Hepatocyte (in vitro differentiated cells): ENCODE results near the gene GUCY2D. TPM values are rescaled to one million over a fixed set of nuclear protein-coding genes. Genes with fewer than 3 reads are reported as not detected.
A peak's percentile ranks its signal among the peaks of the same experiment; 100 is the strongest.

ENCODE experiments used
- DNase-seq: peaks from one replicate; pipeline ENCODE4 v3.0.0-alpha.2; 2016; ENCODE audit warnings: low spot score
- H2AFZ ChIP-seq: fragments of 200-600 bp; sonication (generic); 2 replicates; pipeline ENCODE4 v1.6.0; 2016; ENCODE audit warnings: antibody characterized with exemption, mild to moderate bottlenecking
- H3K27ac ChIP-seq: fragments of 200-600 bp; sonication (generic); 2 replicates; pipeline ENCODE4 v1.5.1; 2016; ENCODE audit warnings: mild to moderate bottlenecking
- H3K27me3 ChIP-seq: fragments of 200-600 bp; sonication (generic); 2 replicates; pipeline ENCODE4 v1.6.1; 2016
- H3K36me3 ChIP-seq: fragments of 200-600 bp; sonication (generic); replicated peaks from 2 replicates; pipeline ENCODE4 v1.5.1; 2016; ENCODE audit warnings: low read depth; ENCODE audit not compliant: insufficient read depth
- H3K4me1 ChIP-seq: fragments of 200-600 bp; sonication (generic); 2 replicates; pipeline ENCODE4 v1.5.1; 2016; ENCODE audit warnings: mild to moderate bottlenecking, moderate library complexity; ENCODE audit not compliant: insufficient read depth
- H3K4me2 ChIP-seq: fragments of 200-600 bp; sonication (generic); 2 replicates; pipeline ENCODE4 v1.6.0; 2016
- H3K4me3 ChIP-seq: fragments of 200-600 bp; sonication (generic); 2 replicates; pipeline ENCODE4 v1.5.1; 2016; ENCODE audit warnings: mild to moderate bottlenecking
- H3K79me2 ChIP-seq: fragments of 200-600 bp; sonication (generic); 2 replicates; pipeline ENCODE4 v1.6.0; 2017; ENCODE audit warnings: mild to moderate bottlenecking
- H3K9me2 ChIP-seq: fragments of 200-600 bp; sonication (generic); replicated peaks from 2 replicates; pipeline ENCODE4 v1.6.0; 2017; ENCODE audit warnings: mild to moderate bottlenecking; ENCODE audit not compliant: insufficient read depth
- H3K9me3 ChIP-seq: fragments of 200-600 bp; sonication (generic); 2 replicates; pipeline ENCODE4 v1.5.1; 2016; ENCODE audit warnings: low read depth, mild to moderate bottlenecking
- H4K20me1 ChIP-seq: fragments of 200-600 bp; sonication (generic); 2 replicates; pipeline ENCODE4 v1.6.0; 2016; ENCODE audit warnings: mild to moderate bottlenecking; ENCODE audit not compliant: insufficient read depth, poor library complexity, severe bottlenecking
- EZH2 ChIP-seq: fragments of 200-600 bp; sonication (generic); IDR thresholded peaks from 2 replicates; pipeline ENCODE4 v1.6.1; 2016; ENCODE audit warnings: antibody characterized with exemption, mild to moderate bottlenecking, borderline replicate concordance
- EZH2phosphoT487 ChIP-seq: fragments of 200-600 bp; sonication (generic); IDR thresholded peaks from one replicate; pipeline ENCODE4 v1.6.1; 2018; ENCODE audit warnings: antibody characterized with exemption, mild to moderate bottlenecking, low read depth, moderate library complexity; ENCODE audit not compliant: unreplicated experiment, severe bottlenecking
- WGBS: methylation state at CpG from one replicate; pipeline ENCODE4 v1.1.6; 2016; ENCODE audit warnings: low lambda C conversion rate; ENCODE audit errors: missing lambda C conversion rate; 5-methylcytosine and 5-hydroxymethylcytosine counted together
- polyA plus RNA-seq: library from polyadenylated mRNA; unstranded; fragments of >200 nt; fragmentation: Nextera tagmentation; extraction: Ambion mirVana; gene quantifications from 2 replicates; pipeline ENCODE4 v1.2.1, GENCODE V29; 2016
- total RNA-seq: library from RNA; depleted of rRNA; stranded (reverse); fragments of >200 nt; gene quantifications from 2 replicates; pipeline ENCODE4 v1.2.3, GENCODE V29; 2014
- TF ChIP-seq, protein P1 (sequence below): fragments of 200-600 bp; sonication (generic); IDR thresholded peaks from 2 replicates; pipeline ENCODE4 v1.5.1; 2016; ENCODE audit warnings: antibody characterized with exemption, mild to moderate bottlenecking; ENCODE audit not compliant: poor library complexity

The GUCY2D gene
- total and polyA plus RNA-seq, 2 experiments from 2014 or later, result 1.6 TPM; not detected in 1

- peaks cover 33% of the 10 kb centered on the region for H3K27me3 ChIP-seq
- no peak for DNase-seq
- no peaks in the 10 kb centered on the region for H3K79me2 ChIP-seq
- H3K36me3 ChIP-seq, result no peaks in the 10 kb centered on the region
- no peaks in the 10 kb centered on the region for H4K20me1 ChIP-seq
- no peak overlapping the region for H3K4me2 ChIP-seq
- H3K4me1 ChIP-seq, result peaks cover 14% of the 10 kb centered on the region
- WGBS, result 74% methylated on average over 15 of the region's 15 CpGs
- TF ChIP-seq EZH2, result no peak
- TF ChIP-seq, protein P1, sequence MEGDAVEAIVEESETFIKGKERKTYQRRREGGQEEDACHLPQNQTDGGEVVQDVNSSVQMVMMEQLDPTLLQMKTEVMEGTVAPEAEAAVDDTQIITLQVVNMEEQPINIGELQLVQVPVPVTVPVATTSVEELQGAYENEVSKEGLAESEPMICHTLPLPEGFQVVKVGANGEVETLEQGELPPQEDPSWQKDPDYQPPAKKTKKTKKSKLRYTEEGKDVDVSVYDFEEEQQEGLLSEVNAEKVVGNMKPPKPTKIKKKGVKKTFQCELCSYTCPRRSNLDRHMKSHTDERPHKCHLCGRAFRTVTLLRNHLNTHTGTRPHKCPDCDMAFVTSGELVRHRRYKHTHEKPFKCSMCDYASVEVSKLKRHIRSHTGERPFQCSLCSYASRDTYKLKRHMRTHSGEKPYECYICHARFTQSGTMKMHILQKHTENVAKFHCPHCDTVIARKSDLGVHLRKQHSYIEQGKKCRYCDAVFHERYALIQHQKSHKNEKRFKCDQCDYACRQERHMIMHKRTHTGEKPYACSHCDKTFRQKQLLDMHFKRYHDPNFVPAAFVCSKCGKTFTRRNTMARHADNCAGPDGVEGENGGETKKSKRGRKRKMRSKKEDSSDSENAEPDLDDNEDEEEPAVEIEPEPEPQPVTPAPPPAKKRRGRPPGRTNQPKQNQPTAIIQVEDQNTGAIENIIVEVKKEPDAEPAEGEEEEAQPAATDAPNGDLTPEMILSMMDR, result no peak
- TF ChIP-seq EZH2phosphoT487, result no peak
- H3K9me3 ChIP-seq, result no peaks in the 10 kb centered on the region
- no peak overlapping the region for H2AFZ ChIP-seq
- H3K27ac ChIP-seq, result no peak overlapping the region
- H3K4me3 ChIP-seq, result no peak overlapping the region
- H3K9me2 ChIP-seq, result no peaks in the 10 kb centered on the region
These were observed 64.7 kb downstream of the GUCY2D start for GRCh38 chr17:8066841-8067775.

GRCh38 chr17:8067806-8068205, 65.4 kb downstream of the GUCY2D start:
- 76% methylated on average over 4 of the region's 4 CpGs for WGBS
- no peaks in the 10 kb centered on the region for H3K36me3 ChIP-seq
- TF ChIP-seq, protein P1, result no peak
- TF ChIP-seq EZH2phosphoT487, result no peak
- TF ChIP-seq EZH2, result no peak

DNA sequence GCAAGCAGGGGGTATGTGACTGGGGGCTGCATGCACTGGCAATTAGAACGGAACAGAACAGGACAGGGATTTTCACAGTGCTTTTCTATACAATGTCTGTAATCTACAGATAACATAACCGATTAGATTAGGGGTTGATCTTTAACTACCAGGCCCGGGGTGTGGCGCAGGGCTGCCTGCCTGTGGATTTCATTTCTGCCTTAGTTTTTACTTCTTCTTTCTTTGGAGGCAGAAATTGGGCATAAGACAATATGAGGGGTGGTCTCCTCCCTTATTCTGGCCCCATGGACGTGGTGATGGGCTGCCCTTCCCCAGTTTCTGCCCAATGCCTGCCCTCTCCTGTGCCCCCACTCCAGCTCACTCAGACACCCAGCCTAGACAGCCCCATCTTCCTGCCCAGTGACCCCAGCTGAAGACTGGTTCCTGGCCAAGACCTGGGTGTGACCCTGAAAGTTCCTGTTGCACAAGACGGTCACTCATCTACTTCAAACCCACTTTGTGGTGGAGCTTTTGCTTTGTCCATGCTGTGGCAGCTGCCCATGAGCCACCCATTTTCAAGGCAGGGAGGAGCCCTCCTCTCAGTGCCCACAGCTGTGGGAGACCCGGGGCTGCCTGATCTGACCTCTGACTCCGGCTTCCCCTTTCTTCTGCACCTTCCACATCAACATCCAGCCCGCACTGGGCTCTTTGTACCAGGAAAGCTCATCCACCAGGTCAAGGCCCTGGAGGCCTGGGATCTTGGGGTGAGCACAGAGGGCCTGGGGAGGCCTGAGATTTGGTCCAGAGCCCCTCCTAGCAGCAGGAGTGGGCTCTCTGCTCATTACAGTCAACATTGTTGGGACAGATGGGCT, 66.5 kb downstream of the GUCY2D start:
- Histone ChIP-seq H2AFZ (no peak overlapping the region), H3K27ac (peak overlapping the region; percentile 46), H3K9me3 (no peaks in the 10 kb centered on the region), H3K79me2 (no peaks in the 10 kb centered on the region), H3K36me3 (no peaks in the 10 kb centered on the region), H3K9me2 (no peaks in the 10 kb centered on the region), H3K4me3 (no peak overlapping the region), H3K4me2 (peak overlapping the region; percentile 8), H4K20me1 (no peaks in the 10 kb centered on the region), H3K4me1 (peaks cover 21% of the 10 kb centered on the region), H3K27me3 (peaks cover 38% of the 10 kb centered on the region)
- TF ChIP-seq, protein P1, result no peak
- TF ChIP-seq EZH2, result no peak
- TF ChIP-seq EZH2phosphoT487, result no peak
- 59% methylated on average over 9 of the region's 9 CpGs for WGBS
- no peak for DNase-seq

More at GRCh38 chr17:8067806-8068205, 65.4 kb downstream of the GUCY2D start:
- Histone ChIP-seq H4K20me1 (no peaks in the 10 kb centered on the region), H3K4me2 (no peak overlapping the region), H3K4me3 (no peak overlapping the region), H3K9me2 (no peaks in the 10 kb centered on the region), H3K9me3 (no peaks in the 10 kb centered on the region), H2AFZ (no peak overlapping the region), H3K27ac (no peak overlapping the region), H3K27me3 (peaks cover 33% of the 10 kb centered on the region), H3K4me1 (peaks cover 14% of the 10 kb centered on the region), H3K79me2 (no peaks in the 10 kb centered on the region)
- no peak for DNase-seq
